ENCODE measurements around the gene CROCC. TPM values are rescaled to one million over a fixed set of nuclear protein-coding genes. Genes with fewer than 3 reads are reported as not detected.
A peak's percentile ranks its signal among the peaks of the same experiment; 100 is the strongest.
"Not testable (repeated sequence)": the region's sequence is repeated elsewhere in the genome, so short reads cannot be mapped to it uniquely, and the experiment has no call there.

Gene CROCC
- total and polyA plus RNA-seq, 9 donors = 15.2 to 33.1 (median 25.4) TPM

DNA sequence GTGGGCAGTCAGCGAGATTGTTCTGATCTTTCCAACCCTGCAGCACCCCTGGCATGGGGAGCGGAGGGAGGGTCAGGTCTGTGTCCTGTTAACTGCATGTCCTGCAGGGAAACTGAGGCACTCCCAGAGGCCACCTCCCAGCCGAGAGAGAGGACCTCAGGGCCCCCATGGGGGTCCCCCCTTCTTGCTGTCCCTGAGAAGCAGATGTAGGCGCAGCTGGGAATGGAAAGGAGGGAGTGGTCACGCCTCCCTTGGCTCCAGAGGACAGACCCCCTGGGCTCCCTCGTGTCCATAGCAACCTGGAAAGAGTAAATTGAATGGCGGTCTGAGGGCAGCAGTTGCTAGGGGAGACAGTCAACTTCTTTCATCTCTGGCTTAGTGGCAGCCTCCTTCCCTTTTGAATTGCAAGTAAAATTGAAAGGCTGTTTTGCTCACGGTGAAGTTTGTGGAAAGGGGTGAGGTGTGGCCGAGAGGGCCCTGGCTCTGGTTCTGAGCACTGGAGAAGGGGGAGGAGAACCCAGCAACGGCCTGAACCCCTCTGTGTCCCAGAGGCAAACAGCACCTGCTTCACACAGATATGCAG, 4.9 kb downstream of the CROCC start:
- WGBS (ENCODE audit: insufficient coverage) = 44% methylated on average over 7 of the region's 10 CpGs
- DNase-seq = peak; percentile 57
- H3K27me3 ChIP-seq (ENCODE audit: control insufficient read depth, insufficient read depth, low read length) = no peaks in the 10 kb centered on the region
- H3K27ac ChIP-seq (ENCODE audit: low read length) = no peak overlapping the region
- peaks cover 38% of the 10 kb centered on the region for H3K36me3 ChIP-seq (ENCODE audit: control insufficient read depth, insufficient read depth, low read length)
- peaks cover 36% of the 10 kb centered on the region for H3K4me1 ChIP-seq (ENCODE audit: control insufficient read depth, insufficient read depth, low read length)
- H3K9me3 ChIP-seq (replicated peaks; ENCODE audit: control insufficient read depth, low read depth, low read length) = no peaks in the 10 kb centered on the region
- H3K4me3 ChIP-seq (ENCODE audit: low read length) = no peak overlapping the region

DNA sequence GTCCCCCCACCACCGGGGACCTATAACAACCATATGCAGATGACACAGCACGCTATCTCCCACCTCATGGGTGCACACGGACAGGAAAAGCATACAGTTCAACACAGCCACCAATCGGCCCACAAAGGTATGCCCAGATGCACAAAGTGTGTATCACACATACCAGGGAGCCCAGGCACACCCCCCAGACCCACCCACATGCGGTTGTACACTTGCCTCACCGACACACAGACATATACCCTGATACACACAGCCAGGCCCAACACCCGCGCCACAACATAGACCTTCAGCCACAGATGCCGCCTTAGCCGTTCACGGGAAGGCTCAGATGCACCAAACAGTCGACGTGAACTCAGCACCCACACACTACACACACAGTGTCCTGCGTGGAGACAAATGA, 5.5 kb downstream of the CROCC start:
- Histone ChIP-seq H3K27ac (ENCODE audit: low read length) (no peak overlapping the region), H3K27me3 (ENCODE audit: control insufficient read depth, insufficient read depth, low read length) (no peaks in the 10 kb centered on the region), H3K4me3 (ENCODE audit: low read length) (no peak overlapping the region), H3K9me3 (replicated peaks; ENCODE audit: control insufficient read depth, low read depth, low read length) (no peaks in the 10 kb centered on the region), H3K36me3 (ENCODE audit: control insufficient read depth, insufficient read depth, low read length) (peaks cover 42% of the 10 kb centered on the region), H3K4me1 (ENCODE audit: control insufficient read depth, insufficient read depth, low read length) (peaks cover 29% of the 10 kb centered on the region)
- no peak for DNase-seq
- 91% methylated on average over 14 of the region's 14 CpGs for WGBS (ENCODE audit: insufficient coverage)

DNA sequence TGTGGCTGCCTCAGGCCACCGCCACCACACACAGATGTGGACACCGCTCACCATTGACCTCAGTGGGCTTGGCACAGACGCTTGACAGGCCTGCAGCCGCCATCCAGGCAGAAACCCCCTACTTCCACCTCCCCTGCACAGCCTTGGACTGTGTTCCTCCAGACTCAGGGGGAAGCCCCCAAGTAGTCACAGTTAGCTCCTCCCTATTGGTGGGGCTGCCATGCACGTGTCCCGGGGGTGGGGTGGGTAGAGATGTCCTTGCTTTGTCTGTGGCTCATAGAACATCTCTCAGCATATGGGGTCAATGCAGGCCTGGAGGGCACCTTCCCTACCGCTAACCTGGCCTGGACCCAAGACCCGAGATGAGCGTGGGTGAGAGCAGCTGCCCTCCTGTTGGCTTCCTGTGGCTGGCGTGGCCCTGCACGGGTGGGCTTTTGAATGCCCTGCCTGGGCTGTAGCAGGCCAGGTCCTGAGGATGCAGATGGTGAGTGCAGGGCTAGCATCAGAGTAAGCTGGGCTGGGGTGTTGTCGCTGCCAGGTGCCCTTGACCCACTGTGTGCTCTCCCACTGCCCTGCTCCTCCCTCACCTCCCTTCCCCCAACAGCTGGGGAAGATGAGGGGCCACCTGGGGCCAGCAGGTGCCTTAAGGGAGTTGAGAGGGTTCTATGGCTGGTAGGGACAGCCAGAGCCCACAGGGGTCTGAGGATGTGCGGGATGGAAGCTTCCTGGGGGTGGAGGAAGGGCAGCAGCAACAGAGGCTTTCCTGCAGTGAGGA, 6.2 kb downstream of the CROCC start:
- peaks cover 38% of the 10 kb centered on the region for H3K36me3 ChIP-seq (ENCODE audit: control insufficient read depth, insufficient read depth, low read length)
- H3K27ac ChIP-seq (ENCODE audit: low read length) = no peak overlapping the region
- WGBS (ENCODE audit: insufficient coverage) = 78% methylated on average over 8 of the region's 13 CpGs
- H3K27me3 ChIP-seq (ENCODE audit: control insufficient read depth, insufficient read depth, low read length) = no peaks in the 10 kb centered on the region
- no peak overlapping the region for H3K4me3 ChIP-seq (ENCODE audit: low read length)
- DNase-seq = no peak
- H3K4me1 ChIP-seq (ENCODE audit: control insufficient read depth, insufficient read depth, low read length) = peaks cover 28% of the 10 kb centered on the region
- no peaks in the 10 kb centered on the region for H3K9me3 ChIP-seq (replicated peaks; ENCODE audit: control insufficient read depth, low read depth, low read length)

DNA sequence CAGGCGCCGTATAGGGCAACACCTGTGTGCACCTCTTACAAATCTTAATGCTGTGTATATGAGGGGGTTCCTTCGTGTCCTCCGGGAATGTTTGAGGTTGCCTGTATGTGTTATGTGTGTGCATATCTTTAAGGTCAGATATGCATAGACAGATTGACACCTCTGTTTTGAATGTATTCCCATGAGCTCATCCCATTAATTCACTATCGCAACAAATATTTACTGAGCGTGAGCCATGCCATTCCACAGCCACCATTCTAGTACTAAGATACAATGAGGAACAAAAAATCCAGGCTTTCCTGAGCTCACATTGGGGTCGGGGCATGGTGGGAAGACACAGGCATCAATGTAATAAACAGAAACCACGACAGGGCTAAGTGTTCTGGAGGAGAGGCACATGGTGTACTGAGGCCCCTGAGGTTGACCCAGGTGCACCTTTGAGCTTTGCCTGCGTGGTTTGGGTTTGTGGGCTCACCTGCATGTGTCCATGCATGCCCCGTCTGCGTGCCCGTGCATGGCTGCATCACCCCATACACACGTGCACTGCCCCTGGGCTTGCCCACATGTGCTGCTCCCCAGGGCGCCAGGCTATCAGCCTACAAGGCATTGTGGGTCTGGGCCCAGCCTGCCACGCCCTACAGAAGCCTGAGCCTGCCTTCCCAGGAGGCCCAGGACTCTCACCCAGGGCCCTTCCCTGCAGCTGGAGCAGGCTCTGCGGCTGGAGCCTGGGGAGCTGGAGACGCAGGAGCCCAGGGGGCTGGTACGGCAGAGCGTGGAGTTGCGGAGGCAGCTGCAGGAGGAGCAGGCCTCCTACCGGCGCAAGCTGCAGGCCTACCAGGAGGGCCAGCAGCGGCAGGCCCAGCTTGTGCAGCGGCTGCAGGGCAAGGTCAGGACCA, 7.7 kb downstream of the CROCC start:
- H3K9me3 ChIP-seq (replicated peaks; ENCODE audit: control insufficient read depth, low read depth, low read length); H3K4me3 ChIP-seq (ENCODE audit: low read length); H3K27ac ChIP-seq (ENCODE audit: low read length); H3K27me3 ChIP-seq (ENCODE audit: control insufficient read depth, insufficient read depth, low read length); DNase-seq: not testable (repeated sequence)
- Histone ChIP-seq H3K4me1 (ENCODE audit: control insufficient read depth, insufficient read depth, low read length) (peaks cover 23% of the 10 kb centered on the region), H3K36me3 (ENCODE audit: control insufficient read depth, insufficient read depth, low read length) (peaks cover 38% of the 10 kb centered on the region)
- 76% methylated on average over 17 of the region's 24 CpGs for WGBS (ENCODE audit: insufficient coverage)

DNA sequence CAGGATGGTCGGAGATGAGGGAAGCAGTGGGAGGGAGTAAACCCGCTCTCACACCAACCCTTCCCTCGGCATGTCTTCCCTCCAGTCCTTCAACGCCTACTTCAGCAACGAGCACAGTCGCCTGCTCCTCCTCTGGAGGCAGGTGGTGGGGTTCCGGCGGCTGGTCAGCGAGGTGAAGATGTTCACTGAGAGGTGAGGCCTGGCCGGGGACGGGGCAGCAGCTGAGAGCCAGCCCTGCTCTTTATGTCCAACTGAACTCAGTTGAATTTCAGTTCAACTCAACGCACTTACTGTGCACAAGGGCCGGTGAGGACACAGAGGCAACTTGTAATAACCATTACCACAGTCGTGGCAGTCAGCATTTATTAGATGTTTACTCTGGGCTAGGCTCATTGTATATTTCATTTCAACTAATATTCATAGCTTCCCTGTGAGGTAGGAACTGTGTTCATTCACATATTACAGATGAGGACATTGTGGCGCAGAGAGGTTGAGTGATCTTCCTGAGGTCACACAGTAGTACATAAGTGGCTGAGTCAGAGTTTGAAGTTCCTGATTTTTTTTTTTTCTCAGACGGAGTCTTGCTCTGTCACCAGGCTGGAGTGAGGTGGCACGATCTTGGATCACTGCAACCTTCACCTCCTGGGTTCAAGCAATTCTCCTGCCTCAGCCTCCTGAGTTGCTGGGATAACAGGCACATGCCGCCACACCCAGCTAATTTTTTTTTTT, 9.6 kb downstream of the CROCC start:
- H3K4me1 ChIP-seq (ENCODE audit: control insufficient read depth, insufficient read depth, low read length); H3K9me3 ChIP-seq (replicated peaks; ENCODE audit: control insufficient read depth, low read depth, low read length); H3K27ac ChIP-seq (ENCODE audit: low read length); H3K27me3 ChIP-seq (ENCODE audit: control insufficient read depth, insufficient read depth, low read length); H3K4me3 ChIP-seq (ENCODE audit: low read length); DNase-seq: not testable (repeated sequence)
- peaks cover 48% of the 10 kb centered on the region for H3K36me3 ChIP-seq (ENCODE audit: control insufficient read depth, insufficient read depth, low read length)
- WGBS (ENCODE audit: insufficient coverage) = 87% methylated on average over 10 of the region's 18 CpGs

DNA sequence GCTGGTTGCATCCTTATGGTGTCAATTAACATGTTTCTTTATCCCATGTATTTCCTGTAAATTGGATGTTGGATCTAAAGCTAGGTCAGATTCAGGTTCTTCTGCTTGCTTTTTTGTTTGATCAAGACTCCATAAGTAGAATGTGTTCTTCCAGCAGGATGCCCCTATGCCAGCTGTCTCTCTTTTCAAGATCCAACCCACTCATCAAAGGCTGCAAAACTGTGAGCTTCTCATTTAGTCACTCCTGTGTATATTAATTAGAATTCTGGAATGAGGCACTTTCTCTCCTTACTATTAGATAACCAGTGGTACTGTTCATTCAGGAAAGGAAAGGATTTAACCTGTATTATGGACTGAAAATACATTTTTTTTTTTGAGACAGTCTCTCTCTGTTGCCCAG, 12.2 kb downstream of the CROCC start:
- peaks cover 62% of the 10 kb centered on the region for H3K36me3 ChIP-seq (ENCODE audit: control insufficient read depth, insufficient read depth, low read length)
- H3K4me3 ChIP-seq (ENCODE audit: low read length); H3K27me3 ChIP-seq (ENCODE audit: control insufficient read depth, insufficient read depth, low read length); H3K9me3 ChIP-seq (replicated peaks; ENCODE audit: control insufficient read depth, low read depth, low read length); H3K4me1 ChIP-seq (ENCODE audit: control insufficient read depth, insufficient read depth, low read length); DNase-seq; H3K27ac ChIP-seq (ENCODE audit: low read length): not testable (repeated sequence)

DNA sequence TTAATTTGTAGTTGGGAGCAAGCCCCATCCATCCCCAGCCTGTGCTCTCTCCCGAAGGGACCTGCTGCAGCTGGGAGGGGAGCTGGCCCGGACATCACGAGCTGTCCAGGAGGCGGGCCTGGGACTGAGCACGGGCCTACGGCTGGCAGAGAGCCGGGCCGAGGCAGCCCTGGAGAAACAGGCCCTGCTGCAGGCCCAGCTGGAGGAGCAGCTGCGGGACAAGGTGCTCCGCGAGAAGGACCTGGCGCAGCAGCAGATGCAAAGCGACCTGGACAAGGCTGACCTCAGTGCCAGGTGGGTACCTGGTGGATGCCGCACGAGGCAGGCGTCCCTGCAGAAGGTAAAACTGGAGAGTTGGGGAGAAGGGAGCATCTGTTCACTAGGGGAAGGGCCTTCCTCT, 14.8 kb downstream of the CROCC start:
- not testable (repeated sequence) for H3K27me3 ChIP-seq (ENCODE audit: control insufficient read depth, insufficient read depth, low read length); DNase-seq; H3K9me3 ChIP-seq (replicated peaks; ENCODE audit: control insufficient read depth, low read depth, low read length); H3K27ac ChIP-seq (ENCODE audit: low read length); H3K4me1 ChIP-seq (ENCODE audit: control insufficient read depth, insufficient read depth, low read length); H3K4me3 ChIP-seq (ENCODE audit: low read length)
- 62% methylated on average over 16 of the region's 16 CpGs for WGBS (ENCODE audit: insufficient coverage)
- H3K36me3 ChIP-seq (ENCODE audit: control insufficient read depth, insufficient read depth, low read length) = peaks cover 55% of the 10 kb centered on the region

DNA sequence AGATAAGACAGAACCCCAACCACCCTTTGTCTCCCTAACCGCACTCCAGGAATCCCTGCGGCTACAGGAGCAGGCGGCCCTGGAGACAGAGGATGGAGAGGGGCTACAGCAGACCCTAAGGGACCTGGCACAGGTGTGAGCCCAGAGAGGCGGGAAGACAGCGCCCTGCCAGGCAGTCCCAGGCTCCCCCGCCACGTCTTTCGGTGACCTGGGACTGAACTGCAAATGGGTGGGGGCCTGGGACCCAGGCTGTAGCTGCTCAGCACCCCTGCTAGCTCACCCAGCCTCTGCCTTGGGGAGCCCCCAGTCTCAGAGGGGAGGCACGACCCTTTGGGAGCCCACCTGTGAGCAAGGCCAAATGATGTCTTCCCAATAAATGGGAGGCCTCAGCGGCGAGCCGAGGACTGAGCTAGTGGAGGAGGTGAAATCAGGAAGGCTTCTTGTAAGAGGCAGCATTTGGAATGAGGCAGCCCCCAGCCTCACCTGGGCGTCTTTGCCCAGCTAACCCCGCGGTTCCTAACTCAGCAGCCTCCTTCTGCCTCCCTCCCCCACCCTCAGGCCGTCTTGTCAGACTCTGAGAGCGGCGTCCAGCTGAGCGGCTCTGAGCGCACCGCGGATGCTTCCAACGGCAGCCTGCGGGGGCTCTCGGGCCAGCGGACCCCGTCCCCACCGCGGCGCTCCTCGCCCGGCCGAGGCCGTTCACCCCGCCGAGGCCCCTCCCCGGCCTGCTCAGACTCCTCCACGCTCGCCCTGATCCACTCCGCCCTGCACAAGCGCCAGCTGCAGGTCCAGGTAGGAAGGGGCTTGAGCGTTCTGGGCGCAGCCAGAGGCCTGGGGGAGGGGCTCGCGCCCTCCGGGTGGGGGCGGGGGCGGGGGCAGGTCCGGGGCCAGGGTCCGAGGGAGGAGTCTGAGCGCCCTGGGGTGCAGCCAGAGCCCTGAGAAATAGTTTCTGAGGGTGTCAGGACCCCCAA, 16.9 kb downstream of the CROCC start:
- DNase-seq = no peak
- Histone ChIP-seq H3K27ac (ENCODE audit: low read length) (no peak overlapping the region), H3K36me3 (ENCODE audit: control insufficient read depth, insufficient read depth, low read length) (peaks cover 61% of the 10 kb centered on the region), H3K4me3 (ENCODE audit: low read length) (no peak overlapping the region), H3K27me3 (ENCODE audit: control insufficient read depth, insufficient read depth, low read length) (no peaks in the 10 kb centered on the region), H3K9me3 (replicated peaks; ENCODE audit: control insufficient read depth, low read depth, low read length) (no peaks in the 10 kb centered on the region), H3K4me1 (ENCODE audit: control insufficient read depth, insufficient read depth, low read length) (no peaks in the 10 kb centered on the region)
- whole genome bisulfite sequencing (ENCODE audit: insufficient coverage) = 48% methylated on average over 42 of the region's 51 CpGs

Data from muscle of leg (tissue), 11 donors.